GM12892 (cell line): ENCODE measurements around the gene ARHGEF4.

ENCODE experiments used
- POLR2A ChIP-seq: IDR thresholded peaks from 2 replicates; pipeline ENCODE4 v1.6.1; 2011; ENCODE audit warnings: low read depth, low read length, control low read depth
- POLR2AphosphoS5 ChIP-seq: IDR thresholded peaks from 2 replicates; pipeline ENCODE4 v1.6.1; 2011; ENCODE audit warnings: low read depth, low read length, control low read depth

GRCh38 chr2:130977461-130978050 is 140.8 kb downstream of the ARHGEF4 start:
- TF ChIP-seq POLR2AphosphoS5 (no peak), POLR2A (no peak)
